BLaER1 treated with 17β-estradiol and CSF1 and Interleukin-3, amounts not matched to agents 10 nM and 100 nM (cell line): Measurements from ENCODE around the gene CDO1.

ENCODE experiments used
- H3K27ac ChIP-seq, 11 experiments: shearing (Covaris generic); formaldehyde crosslinking; 2 replicates each; pipeline ENCODE4 v1.8.1; 2022
- H3K27me3 ChIP-seq, 11 experiments: shearing (Covaris generic); formaldehyde crosslinking; 2 replicates each; pipeline ENCODE4 v1.8.1; 2022
- H3K36me3 ChIP-seq, 11 experiments: shearing (Covaris generic); formaldehyde crosslinking; 2 replicates each; pipeline ENCODE4 v1.8.1; 2022
- H3K4me1 ChIP-seq, 10 experiments: shearing (Covaris generic); formaldehyde crosslinking; 2 replicates each; pipeline ENCODE4 v1.8.1; 2022
- H3K4me2 ChIP-seq, 11 experiments: shearing (Covaris generic); formaldehyde crosslinking; 2 replicates each; pipeline ENCODE4 v1.8.1; 2022
- H3K4me3 ChIP-seq, 10 experiments: shearing (Covaris generic); formaldehyde crosslinking; 2 replicates each; pipeline ENCODE4 v1.8.1; 2022
- H3K9ac ChIP-seq, 11 experiments: shearing (Covaris generic); formaldehyde crosslinking; 2 replicates each; pipeline ENCODE4 v1.8.1; 2022
- H3K9me3 ChIP-seq, 11 experiments: shearing (Covaris generic); formaldehyde crosslinking; replicated peaks in 1 of 11; 2 replicates each; pipeline ENCODE4 v1.8.1; 2022
- H4K20me1 ChIP-seq, 11 experiments: shearing (Covaris generic); formaldehyde crosslinking; 2 replicates each; pipeline ENCODE4 v1.8.1; 2022
- Cebpa-rat ChIP-seq, 11 experiments: shearing (Covaris generic); IDR thresholded peaks; 2 replicates each; pipeline ENCODE4 v1.8.1; 2022

The CDO1 gene

GRCh38 chr5:115785381-115786065 lies 30.9 kb downstream of the CDO1 start:
- H3K4me2 ChIP-seq = no peak overlapping the region
- H3K9ac ChIP-seq = no peak overlapping the region
- no peaks in the 10 kb centered on the region for H3K4me1 ChIP-seq
- H3K27me3 ChIP-seq = no peaks in the 10 kb centered on the region
- H3K27ac ChIP-seq = no peak overlapping the region
- H3K36me3 ChIP-seq = no peaks in the 10 kb centered on the region
- peaks cover 0 to 6% (median 0%) of the 10 kb centered on the region in 11 experiments; a peak in 2 of 22 replicates for H3K9me3 ChIP-seq
- no peaks in the 10 kb centered on the region for H4K20me1 ChIP-seq
- no peak overlapping the region for H3K4me3 ChIP-seq
- no peak for TF ChIP-seq Cebpa-rat (IDR thresholded peaks at IDR 0.05)

DNA sequence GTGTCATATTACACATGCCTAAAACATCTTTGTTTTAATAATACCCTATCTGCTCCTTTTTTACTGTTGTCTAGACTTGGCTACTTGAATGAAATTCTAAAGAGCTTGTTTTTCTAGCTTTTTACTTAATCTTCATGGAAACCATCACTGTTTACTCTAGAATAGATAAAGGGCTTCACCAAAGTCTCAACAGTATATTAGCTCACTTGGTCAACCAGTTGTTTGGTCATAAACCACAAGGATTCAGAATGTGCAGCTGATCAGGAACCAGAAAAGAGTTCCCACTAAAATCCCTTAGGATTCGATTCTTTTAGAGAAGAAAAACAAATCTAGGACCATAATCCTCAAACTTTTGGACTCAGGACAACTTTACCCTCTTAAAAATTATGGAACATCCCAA lies 38.0 kb downstream of the CDO1 start:
- no peak overlapping the region for H3K4me3 ChIP-seq
- no peaks in the 10 kb centered on the region for H3K9me3 ChIP-seq
- no peaks in the 10 kb centered on the region for H3K27me3 ChIP-seq
- H3K36me3 ChIP-seq = no peaks in the 10 kb centered on the region
- H3K4me1 ChIP-seq = no peaks in the 10 kb centered on the region
- H4K20me1 ChIP-seq = no peaks in the 10 kb centered on the region
- no peak overlapping the region for H3K27ac ChIP-seq
- no peak overlapping the region for H3K4me2 ChIP-seq
- H3K9ac ChIP-seq = no peak overlapping the region
- no peak for TF ChIP-seq Cebpa-rat (IDR thresholded peaks at IDR 0.05)

GRCh38 chr5:115776989-115777388 lies 39.5 kb downstream of the CDO1 start:
- TF ChIP-seq Cebpa-rat (IDR thresholded peaks at IDR 0.05) = no peak
- Histone ChIP-seq H4K20me1 (no peaks in the 10 kb centered on the region), H3K27ac (no peak overlapping the region), H3K36me3 (no peaks in the 10 kb centered on the region), H3K27me3 (no peaks in the 10 kb centered on the region), H3K9ac (no peak overlapping the region), H3K4me3 (no peak overlapping the region), H3K9me3 (no peaks in the 10 kb centered on the region), H3K4me1 (peaks cover 0 to 6% (median 0%) of the 10 kb centered on the region in 10 experiments; a peak in 3 of 20 replicates), H3K4me2 (no peak overlapping the region)

DNA sequence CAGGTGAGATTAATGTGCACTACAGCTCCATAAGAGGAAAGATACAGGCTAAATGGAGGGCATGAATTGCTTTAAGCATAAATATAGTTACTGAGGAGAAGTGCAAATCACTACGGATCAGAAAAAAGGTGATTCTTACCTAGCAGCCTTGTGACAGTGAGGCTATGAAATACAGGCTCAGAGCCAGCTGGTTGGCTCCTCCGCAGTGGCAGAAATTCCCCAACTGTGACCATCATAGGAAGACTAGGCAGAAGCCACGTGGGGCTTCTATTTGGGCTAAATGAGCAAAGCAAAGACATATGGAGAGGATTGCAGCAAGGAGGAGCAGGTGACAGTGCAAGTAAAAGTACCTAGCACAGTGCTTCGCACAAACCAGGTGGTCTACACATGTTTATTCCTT lies 40.5 kb downstream of the CDO1 start:
- Histone ChIP-seq H3K9me3 (no peaks in the 10 kb centered on the region), H3K27ac (no peak overlapping the region)

DNA sequence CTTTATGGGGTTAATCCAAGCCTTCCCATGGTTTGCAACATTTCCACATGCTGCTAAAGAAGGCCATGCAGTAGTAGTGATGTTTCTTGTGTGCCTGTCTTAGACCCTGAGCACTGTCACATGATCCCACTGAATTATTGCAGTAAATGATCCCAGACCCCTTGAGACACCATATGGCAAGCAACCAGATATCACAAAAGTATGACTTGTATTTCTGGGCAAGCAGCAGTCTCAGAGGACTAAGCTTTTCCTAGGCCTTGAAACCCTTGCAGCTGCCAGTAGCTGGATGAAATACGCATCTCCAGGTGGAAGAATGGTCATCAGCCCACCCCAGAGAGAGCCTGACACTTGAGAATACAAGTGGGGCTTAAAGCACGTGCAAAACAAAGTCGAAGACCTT lies 41.8 kb downstream of the CDO1 start:
- Histone ChIP-seq H4K20me1 (no peaks in the 10 kb centered on the region), H3K27ac (no peak overlapping the region), H3K27me3 (no peaks in the 10 kb centered on the region), H3K4me2 (no peak overlapping the region), H3K4me3 (no peak overlapping the region), H3K4me1 (peaks cover 0 to 6% (median 0%) of the 10 kb centered on the region in 10 experiments; a peak in 3 of 20 replicates), H3K9me3 (no peaks in the 10 kb centered on the region), H3K36me3 (no peaks in the 10 kb centered on the region), H3K9ac (no peak overlapping the region)
- TF ChIP-seq Cebpa-rat (IDR thresholded peaks at IDR 0.05) = no peak

More for the DNA sequence above, 40.5 kb downstream of the CDO1 start:
- Histone ChIP-seq H3K27me3 (no peaks in the 10 kb centered on the region), H3K4me2 (no peak overlapping the region), H3K4me3 (no peak overlapping the region), H4K20me1 (no peaks in the 10 kb centered on the region), H3K9ac (no peak overlapping the region), H3K4me1 (peaks cover 0 to 6% (median 0%) of the 10 kb centered on the region in 10 experiments; a peak in 3 of 20 replicates), H3K36me3 (no peaks in the 10 kb centered on the region)
- no peak for TF ChIP-seq Cebpa-rat (IDR thresholded peaks at IDR 0.05)

GRCh38 chr5:115772731-115773475 lies 43.6 kb downstream of the CDO1 start:
- Histone ChIP-seq H3K4me3 (no peak overlapping the region), H3K9ac (no peak overlapping the region), H3K4me2 (peak overlapping the region in 3 of 11 experiments; percentile 8 to 14 (median 11); a peak in 2 of 22 replicates), H4K20me1 (no peaks in the 10 kb centered on the region), H3K36me3 (no peaks in the 10 kb centered on the region), H3K27ac (no peak overlapping the region), H3K9me3 (no peaks in the 10 kb centered on the region), H3K4me1 (peaks cover 0 to 6% (median under 1%) of the 10 kb centered on the region in 10 experiments; a peak in 7 of 20 replicates), H3K27me3 (no peaks in the 10 kb centered on the region)
- no peak for TF ChIP-seq Cebpa-rat (IDR thresholded peaks at IDR 0.05)

DNA sequence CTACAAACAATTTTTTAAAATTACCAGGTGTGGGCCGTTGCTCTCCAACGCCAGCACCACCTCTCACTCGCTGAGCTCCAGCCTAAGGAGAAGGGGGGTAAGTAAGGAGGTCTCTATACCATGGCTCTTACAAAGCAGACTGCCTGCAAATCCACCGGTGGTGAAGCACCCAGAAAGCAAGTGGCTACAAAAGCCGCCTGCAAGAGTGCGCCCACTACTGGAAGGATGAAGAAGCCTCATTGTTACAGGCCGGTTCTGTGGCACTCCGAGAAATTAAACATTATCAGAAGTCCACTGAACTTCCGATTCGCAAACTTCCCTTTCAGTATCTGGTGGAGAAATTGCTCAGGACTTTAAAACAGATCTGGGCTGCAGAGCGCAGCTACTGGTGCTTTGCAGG lies 46.0 kb downstream of the CDO1 start:
- Histone ChIP-seq H3K36me3 (no peaks in the 10 kb centered on the region), H3K27ac (no peak overlapping the region), H3K4me1 (peaks cover 0 to 15% (median 2%) of the 10 kb centered on the region in 10 experiments; a peak in 9 of 20 replicates), H4K20me1 (no peaks in the 10 kb centered on the region), H3K9me3 (no peaks in the 10 kb centered on the region), H3K9ac (no peak overlapping the region), H3K27me3 (no peaks in the 10 kb centered on the region), H3K4me2 (no peak overlapping the region), H3K4me3 (no peak overlapping the region)
- TF ChIP-seq Cebpa-rat (IDR thresholded peaks at IDR 0.05) = no peak

- 0 out of 22 replicates have a peak overlapping the region, but pooled peaks of 1 of the 11 experiments have one; percentile 5 for H3K27ac ChIP-seq
- no peak overlapping the region for H3K4me3 ChIP-seq
- H3K4me2 ChIP-seq = peak overlapping the region in 2 of 11 experiments; percentile 27 to 49; a peak in 5 of 22 replicates
- H3K9me3 ChIP-seq = peaks cover 17 to 23% (median 20%) of the 10 kb centered on the region in 11 experiments
- H4K20me1 ChIP-seq = no peaks in the 10 kb centered on the region
- no peaks in the 10 kb centered on the region for H3K27me3 ChIP-seq
- H3K36me3 ChIP-seq = no peaks in the 10 kb centered on the region
- no peak for TF ChIP-seq Cebpa-rat (IDR thresholded peaks at IDR 0.05)
- H3K9ac ChIP-seq = no peak overlapping the region
- peaks cover 0 to 15% (median 0%) of the 10 kb centered on the region in 10 experiments; a peak in 6 of 20 replicates for H3K4me1 ChIP-seq
Observed at GRCh38 chr5:115767424-115767823, 49.0 kb downstream of the CDO1 start.

- Histone ChIP-seq H3K9ac (no peak overlapping the region), H3K4me3 (no peak overlapping the region), H3K4me2 (peak overlapping the region in 1 of 11 experiments; percentile 49; a peak in 1 of 22 replicates), H3K27ac (no peak overlapping the region), H3K4me1 (peaks cover 0 to 15% (median 0%) of the 10 kb centered on the region in 10 experiments; a peak in 6 of 20 replicates), H3K36me3 (no peaks in the 10 kb centered on the region), H4K20me1 (no peaks in the 10 kb centered on the region), H3K27me3 (no peaks in the 10 kb centered on the region), H3K9me3 (peaks cover 21 to 30% (median 23%) of the 10 kb centered on the region in 11 experiments)
- no peak for TF ChIP-seq Cebpa-rat (IDR thresholded peaks at IDR 0.05)
Observed at GRCh38 chr5:115766608-115767007, 49.9 kb downstream of the CDO1 start.
